Right lobe of liver (tissue), 4 donors: ENCODE measurements around the gene TBC1D3B.

Experiments
- POLR2A ChIP-seq: fragments of 450-650 bp; IDR thresholded peaks from one replicate; pipeline ENCODE4 v1.6.1; 2017; ENCODE audit warnings: antibody characterized with exemption, mild to moderate bottlenecking
- TF ChIP-seq, protein P1 (sequence below), 4 donors: fragments of 200-600 bp in 3 of 4; fragments of 450-650 bp in 1 of 4; IDR thresholded peaks; one replicate each; pipeline versions ENCODE4 v1.5.1 to v1.8.0; 2016 to 2022; ENCODE audit warnings: antibody characterized with exemption in 4 of 4, mild to moderate bottlenecking in 2 of 4
- donor health status: DM: no; HTN: no; CAD: no.
- donor health status: DM: no; HTN: no; CAD: no.
- donor health status: DM: no; HTN: yes; CAD: no.

DNA sequence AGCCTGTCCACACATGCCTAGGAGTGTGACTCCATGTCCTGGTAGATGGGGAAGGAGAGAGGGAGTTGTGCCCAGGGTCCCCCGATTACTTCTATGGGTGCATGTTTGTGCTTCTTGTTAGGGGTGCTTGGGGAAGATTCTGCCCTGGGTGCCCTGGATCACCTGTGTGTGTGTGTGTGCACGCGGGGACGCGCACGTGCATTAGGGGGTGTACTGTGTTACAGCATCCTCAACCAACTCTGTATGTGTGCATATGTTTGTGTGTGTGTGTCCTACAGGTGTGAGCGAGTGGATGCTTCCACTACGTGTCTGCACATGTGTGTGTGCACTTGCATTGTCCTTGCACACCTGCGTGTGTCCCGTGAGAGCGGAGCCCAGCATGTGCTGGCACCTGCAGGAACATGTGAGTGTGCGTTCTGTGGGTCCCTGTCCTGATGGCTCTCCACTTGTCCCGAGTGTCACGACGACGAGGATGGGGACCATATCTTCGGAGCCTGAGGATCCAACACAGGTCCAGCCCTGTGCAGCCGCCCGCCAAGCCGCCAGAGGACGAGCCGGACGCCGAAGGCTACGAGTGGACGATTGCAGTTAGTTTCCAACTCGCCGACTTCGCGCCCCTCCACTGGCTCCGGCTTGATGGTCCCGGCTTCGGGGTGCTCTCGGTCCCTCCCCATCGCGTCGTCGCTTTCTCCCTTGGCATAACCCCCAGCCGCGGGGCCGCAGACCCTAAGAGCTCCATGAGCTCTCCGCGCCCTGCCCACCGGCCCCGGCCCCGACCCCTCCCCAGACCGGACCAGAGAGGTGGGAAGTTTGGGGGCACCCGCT is 6.0 kb upstream of the TBC1D3B start:
- TF ChIP-seq POLR2A, result no peak
- TF ChIP-seq, protein P1, sequence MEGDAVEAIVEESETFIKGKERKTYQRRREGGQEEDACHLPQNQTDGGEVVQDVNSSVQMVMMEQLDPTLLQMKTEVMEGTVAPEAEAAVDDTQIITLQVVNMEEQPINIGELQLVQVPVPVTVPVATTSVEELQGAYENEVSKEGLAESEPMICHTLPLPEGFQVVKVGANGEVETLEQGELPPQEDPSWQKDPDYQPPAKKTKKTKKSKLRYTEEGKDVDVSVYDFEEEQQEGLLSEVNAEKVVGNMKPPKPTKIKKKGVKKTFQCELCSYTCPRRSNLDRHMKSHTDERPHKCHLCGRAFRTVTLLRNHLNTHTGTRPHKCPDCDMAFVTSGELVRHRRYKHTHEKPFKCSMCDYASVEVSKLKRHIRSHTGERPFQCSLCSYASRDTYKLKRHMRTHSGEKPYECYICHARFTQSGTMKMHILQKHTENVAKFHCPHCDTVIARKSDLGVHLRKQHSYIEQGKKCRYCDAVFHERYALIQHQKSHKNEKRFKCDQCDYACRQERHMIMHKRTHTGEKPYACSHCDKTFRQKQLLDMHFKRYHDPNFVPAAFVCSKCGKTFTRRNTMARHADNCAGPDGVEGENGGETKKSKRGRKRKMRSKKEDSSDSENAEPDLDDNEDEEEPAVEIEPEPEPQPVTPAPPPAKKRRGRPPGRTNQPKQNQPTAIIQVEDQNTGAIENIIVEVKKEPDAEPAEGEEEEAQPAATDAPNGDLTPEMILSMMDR (IDR thresholded peaks at IDR 0.05), result no peak
